Thyroid gland (tissue), 4 donors: Measurements from ENCODE around the gene PRPF8. TPM values are rescaled to one million over a fixed set of nuclear protein-coding genes. Genes with fewer than 3 reads are reported as not detected.
"Not testable (repeated sequence)": the region's sequence is repeated elsewhere in the genome, so short reads cannot be mapped to it uniquely, and the experiment has no call there.

Experiments
- DNase-seq, 2 donors: peaks; one replicate each; pipeline ENCODE4 v3.0.0-alpha.2; 2019
- H3K27ac ChIP-seq, 3 donors: fragments of 200-600 bp; sonication (generic); 1 replicate in 2 of 3; 2 replicates in 1 of 3; pipeline ENCODE4 v1.5.1; 2016 to 2019; ENCODE audit warnings: mild to moderate bottlenecking in 1 of 3, moderate library complexity in 1 of 3
- H3K27me3 ChIP-seq: fragments of 200-600 bp; sonication (generic); one replicate; pipeline ENCODE4 v1.5.1; 2019
- H3K36me3 ChIP-seq, 2 donors: fragments of 200-600 bp; sonication (generic); one replicate each; pipeline ENCODE4 v1.5.1; 2016 to 2019
- H3K4me1 ChIP-seq, 2 donors: fragments of 200-600 bp; sonication (generic); one replicate each; pipeline ENCODE4 v1.5.1; 2017 to 2019
- H3K4me3 ChIP-seq, 3 donors: fragments of 200-600 bp; sonication (generic); replicated peaks in 1 of 3; 1 replicate in 2 of 3; 2 replicates in 1 of 3; pipeline ENCODE4 v1.5.1; 2016; ENCODE audit warnings: mild to moderate bottlenecking in 1 of 3
- H3K9me3 ChIP-seq: fragments of 200-600 bp; sonication (generic); one replicate; pipeline ENCODE4 v1.5.1; 2017
- POLR2A ChIP-seq, 2 donors: fragments of 450-650 bp; IDR thresholded peaks; one replicate each; pipeline ENCODE4 v1.6.1; 2017; ENCODE audit warnings: antibody characterized with exemption in 2 of 2, mild to moderate bottlenecking in 2 of 2, moderate library complexity in 1 of 2
- WGBS, 2 donors: methylation state at CpG; one replicate each; pipeline ENCODE4 v1.1.5; 2017; 5-methylcytosine and 5-hydroxymethylcytosine counted together
- intact Hi-C: fragments of 100-400 bp; cut with DNase I; formaldehyde crosslinking; loops from one replicate; pipeline ENCODE4 v1.15.1; 2023
- total RNA-seq, 4 donors: library from RNA; depleted of rRNA; stranded (reverse); fragments of >200 nt; gene quantifications; one replicate each; pipeline ENCODE4 v1.2.3, GENCODE V29; 2016
- TF ChIP-seq, protein P1 (sequence below), 6 experiments: fragments of 200-600 bp in 3 of 6; fragments of 450-650 bp in 3 of 6; sonication (generic) in 3 of 6; IDR thresholded peaks; one replicate each; pipeline ENCODE4 v1.5.1; 2016 to 2019; ENCODE audit warnings: antibody characterized with exemption in 6 of 6, mild to moderate bottlenecking in 2 of 6, inconsistent platforms in 1 of 6, moderate library complexity in 1 of 6

PRPF8 gene
- total RNA-seq, 4 donors from 2014 or later = 181 to 256 (median 242) TPM

DNA sequence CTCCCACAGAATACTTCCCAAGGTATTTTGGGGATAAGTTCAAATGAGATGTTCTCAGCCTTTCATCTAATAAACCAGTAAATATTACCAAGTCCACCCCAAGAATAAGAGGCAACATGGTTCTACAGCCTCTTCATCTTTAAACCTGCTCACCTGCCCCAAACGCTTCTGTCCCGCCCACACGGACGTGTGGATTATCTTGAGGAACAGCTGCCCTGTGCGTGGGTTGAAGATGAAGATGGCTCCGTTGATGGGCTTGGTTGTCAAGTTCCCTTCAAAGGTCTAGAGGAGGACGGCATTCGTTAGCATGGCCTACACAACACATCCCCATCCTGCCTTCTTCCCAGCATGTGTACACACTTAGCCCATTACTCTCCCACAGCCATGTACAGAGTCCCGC lies 26.6 kb downstream of the PRPF8 start:
- peaks cover 0 to 5% of the 10 kb centered on the region in 2 donors for H3K4me1 ChIP-seq
- H3K4me3 ChIP-seq = no peak overlapping the region
- TF ChIP-seq, protein P1, sequence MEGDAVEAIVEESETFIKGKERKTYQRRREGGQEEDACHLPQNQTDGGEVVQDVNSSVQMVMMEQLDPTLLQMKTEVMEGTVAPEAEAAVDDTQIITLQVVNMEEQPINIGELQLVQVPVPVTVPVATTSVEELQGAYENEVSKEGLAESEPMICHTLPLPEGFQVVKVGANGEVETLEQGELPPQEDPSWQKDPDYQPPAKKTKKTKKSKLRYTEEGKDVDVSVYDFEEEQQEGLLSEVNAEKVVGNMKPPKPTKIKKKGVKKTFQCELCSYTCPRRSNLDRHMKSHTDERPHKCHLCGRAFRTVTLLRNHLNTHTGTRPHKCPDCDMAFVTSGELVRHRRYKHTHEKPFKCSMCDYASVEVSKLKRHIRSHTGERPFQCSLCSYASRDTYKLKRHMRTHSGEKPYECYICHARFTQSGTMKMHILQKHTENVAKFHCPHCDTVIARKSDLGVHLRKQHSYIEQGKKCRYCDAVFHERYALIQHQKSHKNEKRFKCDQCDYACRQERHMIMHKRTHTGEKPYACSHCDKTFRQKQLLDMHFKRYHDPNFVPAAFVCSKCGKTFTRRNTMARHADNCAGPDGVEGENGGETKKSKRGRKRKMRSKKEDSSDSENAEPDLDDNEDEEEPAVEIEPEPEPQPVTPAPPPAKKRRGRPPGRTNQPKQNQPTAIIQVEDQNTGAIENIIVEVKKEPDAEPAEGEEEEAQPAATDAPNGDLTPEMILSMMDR (IDR thresholded peaks at IDR 0.05) = no peak
- TF ChIP-seq POLR2A (IDR thresholded peaks at IDR 0.05) = no peak
- H3K9me3 ChIP-seq = no peaks in the 10 kb centered on the region
- intact Hi-C loops = no loop called here
- 95 to 96% methylated on average over 9 of the region's 9 CpGs for WGBS, 2 donors
- H3K36me3 ChIP-seq = peaks cover 95 to 99% of the 10 kb centered on the region in 2 donors
- no peak for DNase-seq
- no peak overlapping the region for H3K27ac ChIP-seq
- no peaks in the 10 kb centered on the region for H3K27me3 ChIP-seq

DNA sequence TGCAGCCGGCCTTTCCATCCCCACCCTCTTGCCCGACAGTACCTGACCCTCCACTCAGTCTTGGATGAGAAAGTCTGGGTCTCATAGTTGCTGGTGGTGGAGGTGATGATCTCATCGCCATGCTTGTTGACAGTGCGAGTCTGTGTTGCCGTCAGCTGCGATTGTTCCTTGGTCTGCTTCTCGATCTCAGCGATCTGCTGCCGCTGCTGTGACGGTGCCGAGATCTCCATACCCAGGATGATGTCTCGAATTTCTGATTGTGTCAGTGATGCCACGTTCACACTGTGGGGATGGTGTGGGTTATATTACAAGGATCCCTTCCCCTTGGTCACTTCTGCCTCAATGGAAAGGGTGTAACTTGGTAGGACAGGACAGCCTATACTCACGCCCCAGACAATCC lies 30.9 kb downstream of the PRPF8 start:
- Histone ChIP-seq H3K9me3 (no peaks in the 10 kb centered on the region), H3K36me3 (peaks cover 83% of the 10 kb centered on the region in 2 donors), H3K4me3 (no peak overlapping the region), H3K27ac (no peak overlapping the region), H3K4me1 (peaks cover 8 to 17% of the 10 kb centered on the region in 2 donors), H3K27me3 (no peaks in the 10 kb centered on the region)
- intact Hi-C loops = no loop called here
- TF ChIP-seq POLR2A (IDR thresholded peaks at IDR 0.05) = no peak
- TF ChIP-seq, protein P1 (IDR thresholded peaks at IDR 0.05) = no peak
- 95 to 98% methylated on average over 14 of the region's 14 CpGs for WGBS, 2 donors
- no peak for DNase-seq

DNA sequence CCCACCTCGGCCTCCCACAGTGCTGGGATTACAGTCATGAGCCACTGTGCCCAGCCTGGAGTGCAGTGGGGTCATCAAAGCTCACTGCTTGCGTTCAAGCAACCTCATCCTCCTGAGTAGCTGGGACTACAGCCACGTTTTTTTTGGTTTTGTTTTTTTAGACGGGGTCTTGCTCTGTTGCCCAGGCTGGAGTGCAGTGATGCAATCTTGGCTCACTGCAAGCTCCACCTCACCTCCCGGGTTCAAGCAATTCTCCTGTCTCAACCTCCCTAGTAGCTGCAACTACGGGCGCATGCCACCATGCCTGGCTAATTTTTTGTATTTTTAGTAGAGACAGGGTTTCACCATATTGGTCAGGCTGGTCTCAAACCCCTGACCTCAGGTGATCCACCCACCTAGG lies 31.9 kb downstream of the PRPF8 start:
- H3K4me1 ChIP-seq = peaks cover 17 to 25% of the 10 kb centered on the region in 2 donors
- H3K9me3 ChIP-seq, intact Hi-C loops, H3K4me3 ChIP-seq, H3K27me3 ChIP-seq: not testable (repeated sequence)
- peak in 1 of 2 donors; percentile 54 for DNase-seq
- H3K36me3 ChIP-seq = peaks cover 73 to 74% of the 10 kb centered on the region in 2 donors
- 60 to 61% methylated on average over 7 of the region's 7 CpGs for WGBS, 2 donors
- H3K27ac ChIP-seq = peak overlapping the region in 2 of 3 donors; percentile 39 to 52

DNA sequence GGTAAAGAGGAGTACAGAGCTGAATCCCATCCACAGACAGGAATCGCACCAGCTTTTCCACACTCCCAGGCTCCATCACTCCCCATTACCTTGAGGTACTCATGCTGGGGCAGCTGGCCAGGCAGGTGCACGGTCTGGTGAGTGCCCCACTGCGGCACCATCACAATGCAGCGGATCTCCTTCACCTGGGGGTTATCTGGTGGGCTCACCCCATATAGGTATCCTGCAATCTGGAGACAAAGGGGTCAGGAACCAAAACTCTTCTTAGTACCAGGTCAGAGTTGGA lies 33.2 kb downstream of the PRPF8 start:
- H3K4me3 ChIP-seq = no peak overlapping the region
- intact Hi-C loops = no loop called here
- no peak for DNase-seq
- peaks cover 60 to 61% of the 10 kb centered on the region in 2 donors for H3K36me3 ChIP-seq
- H3K27ac ChIP-seq = peak overlapping the region in 2 of 3 donors; percentile 95 to 100
- H3K27me3 ChIP-seq = no peaks in the 10 kb centered on the region
- 60 to 70% methylated on average over 2 to 4 of the region's 4 CpGs for WGBS, 2 donors
- no peak for TF ChIP-seq POLR2A (IDR thresholded peaks at IDR 0.05)
- TF ChIP-seq, protein P1 (IDR thresholded peaks at IDR 0.05) = no peak
- H3K4me1 ChIP-seq = peaks cover 24 to 36% of the 10 kb centered on the region in 2 donors
- H3K9me3 ChIP-seq = no peaks in the 10 kb centered on the region

DNA sequence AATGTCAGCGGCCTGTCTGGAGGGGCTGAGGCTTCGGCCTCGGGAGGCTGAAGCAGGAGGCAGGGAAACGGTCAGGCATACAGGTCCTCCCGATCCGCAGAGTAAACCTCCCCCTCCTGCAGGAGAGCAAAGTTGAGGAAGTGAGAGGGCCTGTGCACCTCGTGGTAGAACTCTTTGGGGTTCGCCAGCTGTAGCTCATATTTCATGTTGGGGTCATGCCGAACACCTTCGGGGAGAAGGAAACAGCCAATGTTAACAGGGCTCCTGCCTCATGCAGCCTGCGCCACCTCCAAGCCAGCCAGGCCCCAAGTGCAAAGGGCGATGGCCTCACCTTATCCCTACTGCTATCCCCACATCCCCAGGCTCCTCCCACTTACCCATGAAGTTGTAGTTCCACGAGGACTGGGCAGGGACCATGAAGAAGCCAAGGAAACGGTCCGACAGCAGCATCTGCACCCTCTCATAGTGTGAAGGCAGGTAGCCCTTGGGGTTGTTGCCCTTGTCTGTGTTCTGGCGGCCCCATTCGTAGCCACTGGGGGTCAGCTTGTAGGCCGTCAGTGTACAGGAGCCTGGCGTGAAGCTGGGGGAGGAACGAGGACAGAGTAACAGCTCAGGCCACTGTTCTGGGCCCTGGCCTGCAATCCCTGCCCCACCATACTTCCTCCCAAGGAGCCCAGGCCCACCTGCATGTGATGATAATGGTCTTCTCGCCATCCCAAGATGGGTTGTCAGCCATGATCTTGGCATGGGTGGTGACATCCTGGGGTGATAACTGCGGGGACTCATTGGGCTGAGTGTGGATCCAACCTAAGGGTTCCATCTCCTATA lies 33.7 kb downstream of the PRPF8 start:
- intact Hi-C loops = no loop called here
- Histone ChIP-seq H3K27ac (peak overlapping the region; percentile 95 to 100 (median 100)), H3K36me3 (peaks cover 55% of the 10 kb centered on the region in 2 donors), H3K4me1 (peaks cover 28 to 41% of the 10 kb centered on the region in 2 donors), H3K27me3 (no peaks in the 10 kb centered on the region), H3K4me3 (no peak overlapping the region), H3K9me3 (no peaks in the 10 kb centered on the region)
- TF ChIP-seq, protein P1 (IDR thresholded peaks at IDR 0.05) = no peak
- no peak for DNase-seq
- 90 to 91% methylated on average over 21 to 22 of the region's 22 CpGs for WGBS, 2 donors
